HCT116 (cell line): ENCODE measurements around the gene MYLK4. TPM values are rescaled to one million over a fixed set of nuclear protein-coding genes. Genes with fewer than 3 reads are reported as not detected.

Experiments
- ATAC-seq: fragments of 200-7000 bp; cut with Tn5 transposase; 2 replicates; pipeline ENCODE4 v1.9.1; 2020; ENCODE audit warnings: mild to moderate bottlenecking, moderate library complexity
- BruUV-seq: library from RNA; stranded (reverse); fragments of 400-500 nt; replicated peaks from 2 replicates; lab custom pipeline; 2021; lab: Mats Ljungman, UMichigan
- CTCF ChIA-PET: fragments of 300-600 bp; sonication (Branson Sonifier 250); formaldehyde crosslinking; loops from one replicate; lab custom pipeline; 2021; ENCODE audit warnings: antibody characterized with exemption; lab: Charles Lee
- POLR2A ChIA-PET: fragments of 300-600, 350-600 bp; sonication (Branson Sonifier 250); formaldehyde crosslinking; loops from one replicate; lab custom pipeline; 2021; ENCODE audit warnings: antibody characterized with exemption; lab: Charles Lee
- RAD21 ChIA-PET, 2 experiments: fragments of 300-600 bp; sonication (Branson Sonifier 250); formaldehyde crosslinking; loops; one replicate each; lab custom pipeline; 2023; ENCODE audit warnings: low total read pairs in 2 of 2; ENCODE audit not compliant: uncharacterized antibody in 2 of 2, unreplicated experiment in 2 of 2, low non-redundant PET in 1 of 2; lab: Charles Lee
- DNase-seq: peaks from one replicate; pipeline ENCODE4 v3.0.0-alpha.2; 2010; ENCODE audit warnings: low read depth, low spot score
- H2AFZ ChIP-seq: fragments of 200-600 bp; shearing (Covaris generic), sonication (generic); 2 replicates; pipeline ENCODE4 v1.6.1; 2017; ENCODE audit warnings: low read depth, mixed run types, mixed read lengths, antibody characterized with exemption, low read length; ENCODE audit not compliant: poor library complexity, severe bottlenecking
- H3K27ac ChIP-seq: 2 replicates; pipeline ENCODE4 v1.5.1; 2012; ENCODE audit warnings: low read depth, low read length
- H3K27me3 ChIP-seq: fragments of 200-600 bp; sonication (generic); 2 replicates; pipeline ENCODE4 v1.6.1; 2016; ENCODE audit warnings: mixed run types, low read length, mixed read lengths; ENCODE audit not compliant: insufficient read depth
- H3K36me3 ChIP-seq, 2 experiments: fragments of 200-500 bp in 1 of 2; fragments of 200-600 bp in 1 of 2; sonication (Bioruptor generic) in 1 of 2; sonication (generic) in 1 of 2; 2 replicates each; pipeline versions ENCODE4 v1.5.1 to v1.6.1; 2014 to 2016; ENCODE audit warnings: low read length in 2 of 2, inconsistent platforms in 1 of 2, mixed read lengths in 1 of 2, mixed run types in 1 of 2; ENCODE audit not compliant: insufficient read depth in 2 of 2, control insufficient read depth in 1 of 2
- H3K4me1 ChIP-seq, 2 experiments: fragments of 200-600 bp in 1 of 2; sonication (generic) in 1 of 2; 2 replicates each; pipeline versions ENCODE4 v1.5.1 to v1.6.1; 2012 to 2017; ENCODE audit warnings: low read length in 2 of 2, inconsistent platforms in 1 of 2, mild to moderate bottlenecking in 1 of 2, mixed read lengths in 1 of 2, mixed run types in 1 of 2, moderate library complexity in 1 of 2; ENCODE audit not compliant: insufficient read depth in 2 of 2, control insufficient read depth in 1 of 2
- H3K4me2 ChIP-seq: fragments of 200-600 bp; sonication (generic); 2 replicates; pipeline ENCODE4 v1.6.1; 2017; ENCODE audit warnings: mixed run types, low read length, mixed read lengths
- H3K4me3 ChIP-seq, 2 experiments: fragments of 200-600 bp in 1 of 2; sonication (generic) in 1 of 2; replicated peaks in 1 of 2; 2 replicates each; pipeline ENCODE4 v1.5.1; 2011 to 2016; ENCODE audit warnings: low read length in 2 of 2, control low read depth in 1 of 2, low read depth in 1 of 2, mild to moderate bottlenecking in 1 of 2, mixed read lengths in 1 of 2, mixed run types in 1 of 2
- H3K79me2 ChIP-seq: fragments of 200-600 bp; sonication (generic); 2 replicates; pipeline ENCODE4 v1.6.1; 2017; ENCODE audit warnings: mild to moderate bottlenecking, mixed run types, low read length, moderate library complexity, mixed read lengths; ENCODE audit not compliant: insufficient read depth
- H3K9ac ChIP-seq: fragments of 200-600 bp; sonication (generic); 2 replicates; pipeline ENCODE4 v1.6.1; 2016; ENCODE audit warnings: low read length, mixed read lengths
- H3K9me2 ChIP-seq: fragments of 200-600 bp; sonication (generic), shearing (Covaris generic); 2 replicates; pipeline ENCODE4 v1.6.1; 2017; ENCODE audit warnings: mixed run types, mild to moderate bottlenecking, moderate library complexity; ENCODE audit not compliant: insufficient read depth
- H3K9me3 ChIP-seq, 2 experiments: fragments of 200-500 bp in 1 of 2; fragments of 200-600 bp in 1 of 2; sonication (Bioruptor generic) in 1 of 2; sonication (generic) in 1 of 2; 2 replicates each; pipeline ENCODE4 v1.6.1; 2014 to 2017; ENCODE audit warnings: low read length in 2 of 2, mixed read lengths in 2 of 2, inconsistent platforms in 1 of 2, low read depth in 1 of 2, mild to moderate bottlenecking in 1 of 2, mixed run types in 1 of 2, moderate library complexity in 1 of 2; ENCODE audit not compliant: control insufficient read depth in 1 of 2, insufficient read depth in 1 of 2
- H4K20me1 ChIP-seq: fragments of 200-600 bp; sonication (generic), shearing (Covaris generic); 2 replicates; pipeline ENCODE4 v1.6.1; 2017; ENCODE audit warnings: mixed run types, mild to moderate bottlenecking, moderate library complexity; ENCODE audit not compliant: insufficient read depth
- ATF3 ChIP-seq: IDR thresholded peaks from 2 replicates; pipeline ENCODE4 v1.6.1; 2012
- EZH2 ChIP-seq: fragments of 200-600 bp; sonication (generic); IDR thresholded peaks from 2 replicates; pipeline ENCODE4 v1.6.1; 2017; ENCODE audit warnings: antibody characterized with exemption, mixed run types
- RAD21 ChIP-seq: IDR thresholded peaks from 2 replicates; pipeline ENCODE4 v1.6.1; 2012; ENCODE audit warnings: low read depth, mild to moderate bottlenecking
- REST ChIP-seq: IDR thresholded peaks from 2 replicates; pipeline ENCODE4 v1.6.1; 2012; ENCODE audit warnings: low read depth
- SIN3A ChIP-seq: IDR thresholded peaks from 2 replicates; pipeline ENCODE4 v1.6.1; 2012; ENCODE audit warnings: low read depth
- SP1 ChIP-seq: IDR thresholded peaks from 2 replicates; pipeline ENCODE4 v1.6.1; 2012; ENCODE audit warnings: low read depth
- intact Hi-C: fragments of 100-400 bp; cut with micrococcal nuclease; formaldehyde crosslinking; loops from 2 replicates; pipeline ENCODE4 v1.10.0; 2022
- total RNA-seq: library from RNA; stranded (reverse); gene quantifications from one replicate; pipeline ENCODE4 v1.2.1, GENCODE V29; 2021; ENCODE audit not compliant: unreplicated experiment

Gene MYLK4
- total RNA-seq, 1 experiment from 2014 or later = 0.27 TPM

GRCh38 chr6:2773449-2773848 is 22.7 kb upstream of the MYLK4 start:
- peaks cover 23% of the 10 kb centered on the region; the same call in 1 of the 2 replicates for H4K20me1 ChIP-seq
- BruUV-seq = no TSS peak
- H3K4me2 ChIP-seq = no peak overlapping the region
- H3K9me3 ChIP-seq = no peaks in the 10 kb centered on the region
- H3K9ac ChIP-seq = no peak overlapping the region
- H3K4me1 ChIP-seq = no peaks in the 10 kb centered on the region
- peaks cover 100% of the 10 kb centered on the region for H3K79me2 ChIP-seq
- H3K27me3 ChIP-seq = no peaks in the 10 kb centered on the region
- ChIA-PET RAD21 (no interaction called here), POLR2A (no interaction called here)
- intact Hi-C loops = no loop called here
- TF ChIP-seq SP1 = no peak
- no peak for TF ChIP-seq ATF3
- TF ChIP-seq SIN3A = no peak
- TF ChIP-seq RAD21 = no peak
- TF ChIP-seq EZH2 = no peak
- TF ChIP-seq REST = no peak
- TF ChIP-seq, all 23 proteins: peak for 0
- no peak overlapping the region for H2AFZ ChIP-seq
- H3K4me3 ChIP-seq = no peak overlapping the region
- DNase-seq = no peak
- CTCF ChIA-PET = interaction anchor here (0.9 to 1.2 kb wide), 2 partner anchors 10 to 18 kb away, joined by 4 read pairs; no protein-coding TSS in a partner anchor
- peaks cover 36 to 55% of the 10 kb centered on the region in 2 experiments for H3K36me3 ChIP-seq
- ATAC-seq = no peak
- H3K9me2 ChIP-seq = no peaks in the 10 kb centered on the region
- H3K27ac ChIP-seq = no peak overlapping the region
